Ishikawa (cell line): ENCODE results near the gene SENP1.

Experiments used
- EP300 ChIP-seq: IDR thresholded peaks from 2 replicates; pipeline ENCODE4 v1.6.1; 2012; ENCODE audit warnings: borderline replicate concordance
- FOXM1 ChIP-seq: IDR thresholded peaks from 2 replicates; pipeline ENCODE4 v1.6.1; 2012; ENCODE audit warnings: low read depth, borderline replicate concordance
- NFIC ChIP-seq: IDR thresholded peaks from 2 replicates; pipeline ENCODE4 v1.6.1; 2012
- REST ChIP-seq: IDR thresholded peaks from 2 replicates; pipeline ENCODE4 v1.6.1; 2012; ENCODE audit warnings: low read depth, mild to moderate bottlenecking

GRCh38 chr12:48129376-48129775 is 23.5 kb upstream of the SENP1 start:
- TF ChIP-seq NFIC (no peak), EP300 (no peak), REST (no peak), FOXM1 (no peak)
